Urinary bladder (tissue), 4 donors: ENCODE results near the gene CCNQ. TPM values are rescaled to one million over a fixed set of nuclear protein-coding genes. Genes with fewer than 3 reads are reported as not detected.
A peak's percentile ranks its signal among the peaks of the same experiment; 100 is the strongest.
"Not testable (repeated sequence)": the region's sequence is repeated elsewhere in the genome, so short reads cannot be mapped to it uniquely, and the experiment has no call there.

ENCODE experiments used
- DNase-seq: peaks from one replicate; pipeline ENCODE4 v3.0.0-alpha.2; 2015; ENCODE audit errors: extremely low spot score
- H3K27ac ChIP-seq: one replicate; pipeline ENCODE4 v1.5.1; 2013; ENCODE audit warnings: low read depth, mild to moderate bottlenecking, moderate library complexity
- H3K36me3 ChIP-seq: one replicate; pipeline ENCODE4 v1.6.1; 2013; ENCODE audit warnings: mild to moderate bottlenecking, moderate library complexity; ENCODE audit not compliant: insufficient read depth
- H3K4me1 ChIP-seq: one replicate; pipeline ENCODE4 v1.6.1; 2013; ENCODE audit warnings: mild to moderate bottlenecking, moderate library complexity; ENCODE audit not compliant: insufficient read depth
- H3K4me3 ChIP-seq: one replicate; pipeline ENCODE4 v1.5.1; 2013; ENCODE audit warnings: low read depth, low read length
- WGBS: extraction: QIAGEN DNeasy Blood & Tissue Kit; methylation state at CpG from one replicate; pipeline ENCODE4 v1.1.7; 2013; 5-methylcytosine and 5-hydroxymethylcytosine counted together
- polyA plus RNA-seq: library from polyadenylated mRNA; stranded (reverse); fragments of 200-250 nt; gene quantifications from one replicate; pipeline ENCODE4 v1.2.3, GENCODE V29; 2013
- total RNA-seq: library from RNA; depleted of rRNA; stranded (reverse); fragments of >200 nt; gene quantifications from one replicate; pipeline ENCODE4 v1.2.3, GENCODE V29; 2014
- donor health status: healthy with polysubstance abuse.
- donor health status: healthy.

The CCNQ gene
- total and polyA plus RNA-seq, 2 donors = 11.8 to 33.1 TPM

GRCh38 chrX:153604666-153605380, 5.9 kb upstream of the CCNQ start:
- WGBS = 87% methylated on average over 18 of the region's 18 CpGs
- not testable (repeated sequence) for H3K4me3 ChIP-seq, DNase-seq, H3K4me1 ChIP-seq, H3K27ac ChIP-seq, H3K36me3 ChIP-seq

GRCh38 chrX:153603131-153603656, 4.3 kb upstream of the CCNQ start:
- Histone ChIP-seq H3K4me3 (no peak overlapping the region), H3K36me3 (no peaks in the 10 kb centered on the region), H3K4me1 (no peaks in the 10 kb centered on the region), H3K27ac (no peak overlapping the region)
- WGBS = 89% methylated on average over 17 of the region's 17 CpGs
- no peak for DNase-seq

GRCh38 chrX:153602601-153603000, 3.7 kb upstream of the CCNQ start:
- Histone ChIP-seq H3K4me3 (no peak overlapping the region), H3K36me3 (no peaks in the 10 kb centered on the region)
- 95% methylated on average over 3 of the region's 3 CpGs for WGBS

GRCh38 chrX:153601511-153602110, 2.7 kb upstream of the CCNQ start:
- Histone ChIP-seq H3K4me1 (no peaks in the 10 kb centered on the region), H3K36me3 (no peaks in the 10 kb centered on the region), H3K4me3 (no peak overlapping the region), H3K27ac (no peak overlapping the region)
- 92% methylated on average over 12 of the region's 12 CpGs for WGBS
- DNase-seq = no peak

More at GRCh38 chrX:153602601-153603000, 3.7 kb upstream of the CCNQ start:
- Histone ChIP-seq H3K4me1 (no peaks in the 10 kb centered on the region), H3K27ac (no peak overlapping the region)
- DNase-seq = no peak

- Histone ChIP-seq H3K4me3 (no peak overlapping the region), H3K27ac (no peak overlapping the region), H3K36me3 (no peaks in the 10 kb centered on the region), H3K4me1 (no peaks in the 10 kb centered on the region)
- no peak for DNase-seq
- 86% methylated on average over 7 of the region's 7 CpGs for WGBS
Measured at GRCh38 chrX:153600921-153601320, 2.0 kb upstream of the CCNQ start.

- DNase-seq = no peak
- Histone ChIP-seq H3K27ac (no peak overlapping the region), H3K4me3 (peak overlapping the region; percentile 60), H3K4me1 (no peaks in the 10 kb centered on the region), H3K36me3 (peaks cover under 1% of the 10 kb centered on the region)
- 28% methylated on average over 2 of the region's 2 CpGs for WGBS
Measured at GRCh38 chrX:153600032-153600373, 1.1 kb upstream of the CCNQ start.

GRCh38 chrX:153599192-153600031, 473 bp upstream of the CCNQ start:
- peak; percentile 35 for DNase-seq
- H3K27ac ChIP-seq = no peak overlapping the region
- WGBS = under 1% methylated on average over 56 of the region's 79 CpGs
- H3K4me1 ChIP-seq = no peaks in the 10 kb centered on the region
- H3K36me3 ChIP-seq = peaks cover 3% of the 10 kb centered on the region
- peak overlapping the region; percentile 60 for H3K4me3 ChIP-seq

GRCh38 chrX:153596981-153597750, 1.8 kb downstream of the CCNQ start:
- H3K36me3 ChIP-seq = peaks cover 3% of the 10 kb centered on the region
- WGBS = 86% methylated on average over 6 of the region's 6 CpGs
- no peak for DNase-seq

GRCh38 chrX:153595859-153596857, 2.8 kb downstream of the CCNQ start:
- Histone ChIP-seq H3K4me3 (no peak overlapping the region), H3K4me1 (no peaks in the 10 kb centered on the region), H3K27ac (no peak overlapping the region), H3K36me3 (peaks cover 5% of the 10 kb centered on the region)
- 94% methylated on average over 21 of the region's 21 CpGs for WGBS
- no peak for DNase-seq

More at GRCh38 chrX:153596981-153597750, 1.8 kb downstream of the CCNQ start:
- H3K27ac ChIP-seq = no peak overlapping the region
- H3K4me1 ChIP-seq = no peaks in the 10 kb centered on the region
- no peak overlapping the region for H3K4me3 ChIP-seq

GRCh38 chrX:153595387-153595786, 3.6 kb downstream of the CCNQ start:
- DNase-seq = no peak
- 97% methylated on average over 11 of the region's 11 CpGs for WGBS
- Histone ChIP-seq H3K4me3 (no peak overlapping the region), H3K4me1 (no peaks in the 10 kb centered on the region), H3K27ac (no peak overlapping the region), H3K36me3 (peaks cover 5% of the 10 kb centered on the region)

- 93% methylated on average over 22 of the region's 22 CpGs for WGBS
- Histone ChIP-seq H3K27ac (no peak overlapping the region), H3K4me3 (no peak overlapping the region), H3K4me1 (no peaks in the 10 kb centered on the region), H3K36me3 (peaks cover 5% of the 10 kb centered on the region)
- DNase-seq = no peak
Measured at GRCh38 chrX:153593811-153594500, 5.0 kb downstream of the CCNQ start.
